Gastrocnemius medialis (tissue), 4 donors: ENCODE data around the gene WDR70.

Source experiments
- POLR2A ChIP-seq, 2 donors: fragments of 450-650 bp; IDR thresholded peaks; one replicate each; pipeline ENCODE4 v1.6.1; 2017; ENCODE audit warnings: antibody characterized with exemption in 2 of 2, mild to moderate bottlenecking in 2 of 2, moderate library complexity in 2 of 2
- TF ChIP-seq, protein P1 (sequence below), 5 experiments: fragments of 450-650 bp in 3 of 5; fragments of 200-600 bp in 2 of 5; sonication (generic) in 2 of 5; IDR thresholded peaks in 4 of 5; conservative IDR thresholded peaks in 1 of 5; 1 replicate in 4 of 5; 2 replicates in 1 of 5; pipeline ENCODE4 v1.5.1; 2016 to 2019; ENCODE audit warnings: antibody characterized with exemption in 5 of 5, mild to moderate bottlenecking in 3 of 5, moderate library complexity in 3 of 5

DNA sequence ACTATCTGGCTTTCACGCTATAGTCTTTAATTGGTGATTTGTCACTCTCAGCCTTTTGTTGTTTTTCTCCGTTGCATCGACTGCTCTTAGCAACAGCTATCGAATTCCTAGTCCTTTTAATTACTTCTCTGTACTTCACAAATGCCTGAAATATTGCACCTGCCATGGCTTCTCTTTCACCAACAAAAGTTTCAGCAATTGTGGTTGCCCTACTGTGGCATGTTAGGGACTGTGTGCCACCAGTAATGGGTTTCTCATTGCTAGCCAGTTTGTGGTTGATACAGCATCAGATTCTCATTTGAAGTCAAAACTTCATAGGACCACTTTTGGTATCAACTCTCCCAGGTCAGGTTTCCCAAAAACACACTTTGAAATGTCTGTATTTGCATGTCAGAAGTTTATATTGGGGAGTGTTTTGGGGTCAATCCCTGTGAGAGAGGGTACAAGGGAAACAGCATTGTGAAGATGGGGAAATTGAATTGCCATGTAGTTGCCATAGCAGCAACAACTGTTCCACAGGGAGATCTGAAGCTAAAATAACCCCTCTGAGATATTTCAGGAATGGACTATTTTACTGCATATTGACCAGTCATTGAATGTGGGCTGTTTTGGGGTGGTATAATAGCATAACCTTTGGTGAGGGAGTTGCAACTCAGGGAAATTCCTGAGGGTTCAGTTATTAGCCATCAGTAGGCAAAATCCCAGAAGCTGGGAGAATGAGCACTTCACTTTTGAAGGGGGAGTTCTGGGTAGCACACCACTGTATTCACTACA lies 99.2 kb downstream of the WDR70 start:
- no peak for TF ChIP-seq POLR2A (IDR thresholded peaks at IDR 0.05)
- TF ChIP-seq, protein P1, sequence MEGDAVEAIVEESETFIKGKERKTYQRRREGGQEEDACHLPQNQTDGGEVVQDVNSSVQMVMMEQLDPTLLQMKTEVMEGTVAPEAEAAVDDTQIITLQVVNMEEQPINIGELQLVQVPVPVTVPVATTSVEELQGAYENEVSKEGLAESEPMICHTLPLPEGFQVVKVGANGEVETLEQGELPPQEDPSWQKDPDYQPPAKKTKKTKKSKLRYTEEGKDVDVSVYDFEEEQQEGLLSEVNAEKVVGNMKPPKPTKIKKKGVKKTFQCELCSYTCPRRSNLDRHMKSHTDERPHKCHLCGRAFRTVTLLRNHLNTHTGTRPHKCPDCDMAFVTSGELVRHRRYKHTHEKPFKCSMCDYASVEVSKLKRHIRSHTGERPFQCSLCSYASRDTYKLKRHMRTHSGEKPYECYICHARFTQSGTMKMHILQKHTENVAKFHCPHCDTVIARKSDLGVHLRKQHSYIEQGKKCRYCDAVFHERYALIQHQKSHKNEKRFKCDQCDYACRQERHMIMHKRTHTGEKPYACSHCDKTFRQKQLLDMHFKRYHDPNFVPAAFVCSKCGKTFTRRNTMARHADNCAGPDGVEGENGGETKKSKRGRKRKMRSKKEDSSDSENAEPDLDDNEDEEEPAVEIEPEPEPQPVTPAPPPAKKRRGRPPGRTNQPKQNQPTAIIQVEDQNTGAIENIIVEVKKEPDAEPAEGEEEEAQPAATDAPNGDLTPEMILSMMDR (IDR thresholded peaks at IDR 0.05 in 4 of 5, conservative IDR thresholded peaks at IDR 0.05 in 1 of 5), result no peak
